OCI-LY1 (cell line): Measurements from ENCODE around the gene KCNJ4.
"Not testable (repeated sequence)": the region's sequence is repeated elsewhere in the genome, so short reads cannot be mapped to it uniquely, and the experiment has no call there.

Experiments
- H2AFZ ChIP-seq: fragments of 200-600 bp; sonication (generic), shearing (Covaris generic); 2 replicates; pipeline ENCODE4 v1.6.0; 2014; ENCODE audit warnings: antibody characterized with exemption, mild to moderate bottlenecking, low read length
- H3F3A ChIP-seq: fragments of 200-600 bp; sonication (generic), shearing (Covaris generic); 2 replicates; pipeline ENCODE4 v1.6.0; 2014; ENCODE audit warnings: mild to moderate bottlenecking, antibody characterized with exemption, low read length, moderate library complexity; ENCODE audit not compliant: insufficient read depth
- H3K27ac ChIP-seq: fragments of 200-600 bp; sonication (generic); 2 replicates; pipeline ENCODE4 v1.5.1; 2014; ENCODE audit warnings: low read length, mixed run types, mild to moderate bottlenecking, low read depth; ENCODE audit not compliant: poor library complexity, severe bottlenecking
- H3K27me3 ChIP-seq: fragments of 200-600 bp; sonication (generic); 2 replicates; pipeline ENCODE4 v1.6.0; 2014; ENCODE audit warnings: antibody characterized with exemption, mild to moderate bottlenecking, low read length, moderate library complexity; ENCODE audit not compliant: insufficient read depth
- H3K36me3 ChIP-seq: fragments of 200-600 bp; sonication (generic); 2 replicates; pipeline ENCODE4 v1.6.1; 2014; ENCODE audit warnings: mild to moderate bottlenecking, antibody characterized with exemption, low read length, moderate library complexity, mixed read lengths; ENCODE audit not compliant: insufficient read depth
- H3K4me1 ChIP-seq: fragments of 200-600 bp; sonication (generic); 2 replicates; pipeline ENCODE4 v1.5.1; 2014; ENCODE audit warnings: mild to moderate bottlenecking, low read length, moderate library complexity; ENCODE audit not compliant: insufficient read depth, severe bottlenecking
- H3K4me2 ChIP-seq: fragments of 200-600 bp; sonication (generic), shearing (Covaris generic); 2 replicates; pipeline ENCODE4 v1.6.1; 2014; ENCODE audit warnings: low read length
- H3K4me3 ChIP-seq: fragments of 200-600 bp; sonication (generic); 2 replicates; pipeline ENCODE4 v1.5.1; 2014; ENCODE audit warnings: low read length, low read depth, mild to moderate bottlenecking, mixed read lengths; ENCODE audit not compliant: poor library complexity, severe bottlenecking
- H3K79me2 ChIP-seq: fragments of 200-600 bp; shearing (Covaris generic); 2 replicates; pipeline ENCODE4 v1.6.1; 2016; ENCODE audit warnings: mixed run types, low read length, mixed read lengths; ENCODE audit not compliant: insufficient read depth
- H3K9ac ChIP-seq: fragments of 200-600 bp; sonication (generic), shearing (Covaris generic); 2 replicates; pipeline ENCODE4 v1.6.1; 2014; ENCODE audit warnings: mild to moderate bottlenecking, low read length, mixed read lengths
- H3K9me2 ChIP-seq: fragments of 200-600 bp; sonication (generic), shearing (Covaris generic); 2 replicates; pipeline ENCODE4 v1.6.1; 2014; ENCODE audit warnings: low read depth, mild to moderate bottlenecking, low read length, mixed read lengths
- H3K9me3 ChIP-seq: fragments of 200-600 bp; shearing (Covaris generic); 2 replicates; pipeline ENCODE4 v1.6.1; 2014; ENCODE audit warnings: low read length, mixed read lengths
- H4K20me1 ChIP-seq: fragments of 200-600 bp; sonication (generic), shearing (Covaris generic); 2 replicates; pipeline ENCODE4 v1.6.0; 2016; ENCODE audit warnings: mild to moderate bottlenecking, low read length; ENCODE audit not compliant: insufficient read depth
- CTCF ChIP-seq: fragments of 200-600 bp; sonication (generic), shearing (Covaris generic); IDR thresholded peaks from 2 replicates; pipeline ENCODE4 v1.5.1; 2017; ENCODE audit warnings: mild to moderate bottlenecking, antibody characterized with exemption, low read length, moderate library complexity, mixed read lengths
- EZH2 ChIP-seq: fragments of 200-600 bp; sonication (generic), shearing (Covaris generic); IDR thresholded peaks from 2 replicates; pipeline ENCODE4 v1.8.0; 2017; ENCODE audit warnings: borderline replicate concordance, mixed run types, mild to moderate bottlenecking, antibody characterized with exemption, low read length, moderate library complexity, mixed read lengths

Gene KCNJ4

GRCh38 chr22:38398609-38399461 is 56.2 kb downstream of the KCNJ4 start:
- TF ChIP-seq CTCF (no peak), EZH2 (no peak)
- H3K4me1 ChIP-seq, result peaks cover 37% of the 10 kb centered on the region
- H3K9me2 ChIP-seq, result no peaks in the 10 kb centered on the region
- H2AFZ ChIP-seq, result no peak overlapping the region
- H3K9ac ChIP-seq, result peak overlapping the region; percentile 73
- H3K79me2 ChIP-seq, result no peaks in the 10 kb centered on the region
- H3K27me3 ChIP-seq, result no peaks in the 10 kb centered on the region
- no peaks in the 10 kb centered on the region for H3K9me3 ChIP-seq
- H4K20me1 ChIP-seq, result no peaks in the 10 kb centered on the region
- H3K4me3 ChIP-seq, result peak overlapping the region; percentile 78
- peak overlapping the region; percentile 77 for H3K4me2 ChIP-seq
- H3F3A ChIP-seq, result no peaks in the 10 kb centered on the region; the same call in 1 of the 2 replicates
- no peaks in the 10 kb centered on the region for H3K36me3 ChIP-seq
- no peak overlapping the region for H3K27ac ChIP-seq

- H3K9me2 ChIP-seq, H3F3A ChIP-seq, H3K9me3 ChIP-seq, H3K27ac ChIP-seq, H4K20me1 ChIP-seq, H3K79me2 ChIP-seq, H2AFZ ChIP-seq, H3K27me3 ChIP-seq, H3K36me3 ChIP-seq: not testable (repeated sequence)
- Histone ChIP-seq H3K4me2 (peak overlapping the region; percentile 61), H3K4me1 (peaks cover 38% of the 10 kb centered on the region), H3K4me3 (peak overlapping the region; percentile 78), H3K9ac (peak overlapping the region; percentile 73)
These were observed 56.8 kb downstream of the KCNJ4 start for GRCh38 chr22:38398181-38398608.

- no peaks in the 10 kb centered on the region for H3K27me3 ChIP-seq
- no peak overlapping the region for H2AFZ ChIP-seq
- peak overlapping the region; percentile 78 for H3K4me3 ChIP-seq
- H3K27ac ChIP-seq, result peak overlapping the region; percentile 88
- H3F3A ChIP-seq, result no peaks in the 10 kb centered on the region; the same call in 1 of the 2 replicates
- H3K79me2 ChIP-seq, result no peaks in the 10 kb centered on the region
- no peaks in the 10 kb centered on the region for H3K36me3 ChIP-seq
- no peaks in the 10 kb centered on the region for H3K9me3 ChIP-seq
- no peaks in the 10 kb centered on the region for H3K9me2 ChIP-seq
- TF ChIP-seq CTCF (no peak), EZH2 (no peak)
- peak overlapping the region; percentile 61 for H3K4me2 ChIP-seq
- H4K20me1 ChIP-seq, result no peaks in the 10 kb centered on the region
- H3K9ac ChIP-seq, result peak overlapping the region; percentile 73
- H3K4me1 ChIP-seq, result peaks cover 41% of the 10 kb centered on the region
These were observed 57.6 kb downstream of the KCNJ4 start for GRCh38 chr22:38397189-38398085.

- not testable (repeated sequence) for H3F3A ChIP-seq, H3K9me2 ChIP-seq, H4K20me1 ChIP-seq, H3K27me3 ChIP-seq, H3K9me3 ChIP-seq, H2AFZ ChIP-seq, H3K36me3 ChIP-seq, H3K79me2 ChIP-seq
- Histone ChIP-seq H3K4me3 (peak overlapping the region; percentile 78), H3K4me1 (peaks cover 41% of the 10 kb centered on the region), H3K4me2 (peak overlapping the region; percentile 61), H3K27ac (peak overlapping the region; percentile 88), H3K9ac (peak overlapping the region; percentile 73; the same call in 1 of the 2 replicates)
These were observed 58.4 kb downstream of the KCNJ4 start for GRCh38 chr22:38396440-38397069.

GRCh38 chr22:38395944-38396343 is 59.1 kb downstream of the KCNJ4 start:
- H4K20me1 ChIP-seq, H3K9me2 ChIP-seq, H3K9me3 ChIP-seq, H3K79me2 ChIP-seq, H3F3A ChIP-seq, H3K36me3 ChIP-seq, H3K27me3 ChIP-seq, H2AFZ ChIP-seq: not testable (repeated sequence)
- H3K9ac ChIP-seq, result peak overlapping the region; percentile 51; the same call in 1 of the 2 replicates
- peak overlapping the region; percentile 51 for H3K4me3 ChIP-seq
- H3K4me1 ChIP-seq, result peaks cover 41% of the 10 kb centered on the region
- peak overlapping the region; percentile 88 for H3K27ac ChIP-seq
- peak overlapping the region; percentile 65 for H3K4me2 ChIP-seq
